ENCODE data around the gene ZNF324B.
"Not testable (repeated sequence)": the region's sequence is repeated elsewhere in the genome, so short reads cannot be mapped to it uniquely, and the experiment has no call there.

ZNF324B gene

GRCh38 chr19:58466089-58466759, 14.8 kb downstream of the ZNF324B start:
- no peak for TF ChIP-seq CTCF (IDR thresholded peaks at IDR 0.05; ENCODE audit: extremely low read depth, missing control alignments)
- DNase-seq (ENCODE audit: low spot score), result no peak

GRCh38 chr19:58466760-58467589, 15.6 kb downstream of the ZNF324B start, which contains the start of gene ZNF324:
TSS of gene ZNF324 (plus strand) at chr19:58467080. CDS start at chr19:58469186, 2,106 bp downstream.
- peak; percentile 99 for DNase-seq (ENCODE audit: low spot score)
- no peak for TF ChIP-seq CTCF (IDR thresholded peaks at IDR 0.05; ENCODE audit: extremely low read depth, missing control alignments)

- no peak for TF ChIP-seq CTCF (IDR thresholded peaks at IDR 0.05; ENCODE audit: extremely low read depth, missing control alignments)
- DNase-seq (ENCODE audit: low spot score), result peak; percentile 25
Observed at GRCh38 chr19:58468216-58468839, 16.9 kb downstream of the ZNF324B start.

- DNase-seq (ENCODE audit: low spot score), result no peak
- TF ChIP-seq CTCF (IDR thresholded peaks at IDR 0.05; ENCODE audit: extremely low read depth, missing control alignments), result no peak
Observed at GRCh38 chr19:58469241-58470013, 18.0 kb downstream of the ZNF324B start.

GRCh38 chr19:58470837-58471543, 19.6 kb downstream of the ZNF324B start:
- DNase-seq (ENCODE audit: low spot score), result not testable (repeated sequence)

- DNase-seq (ENCODE audit: low spot score), result no peak
- no peak for TF ChIP-seq CTCF (IDR thresholded peaks at IDR 0.05; ENCODE audit: extremely low read depth, missing control alignments)
Observed at GRCh38 chr19:58471736-58472135, 20.3 kb downstream of the ZNF324B start.

GRCh38 chr19:58473775-58474174, 22.4 kb downstream of the ZNF324B start:
- DNase-seq (ENCODE audit: low spot score), result no peak
- no peak for TF ChIP-seq CTCF (IDR thresholded peaks at IDR 0.05; ENCODE audit: extremely low read depth, missing control alignments)

Measured in GM20000 (cell line).